Measurements from ENCODE around the gene MCTP1. TPM values are rescaled to one million over a fixed set of nuclear protein-coding genes. Genes with fewer than 3 reads are reported as not detected.
"Not testable (repeated sequence)": the region's sequence is repeated elsewhere in the genome, so short reads cannot be mapped to it uniquely, and the experiment has no call there.

Gene MCTP1
- total and polyA plus RNA-seq, 8 donors, result 4.4 to 55.1 (median 5.9) TPM

GRCh38 chr5:95149387-95149786 is 135.5 kb downstream of the MCTP1 start:
- no peaks in the 10 kb centered on the region for H3K36me3 ChIP-seq
- H3K4me3 ChIP-seq, result no peak overlapping the region
- intact Hi-C loops (cut with DNase I), result no loop called here
- DNase-seq (no peak), ATAC-seq (no peak)
- H3K4me1 ChIP-seq, result no peaks in the 10 kb centered on the region
- peaks cover 0 to 14% of the 10 kb centered on the region in 2 donors for H3K9me3 ChIP-seq
- H3K27ac ChIP-seq, result no peak overlapping the region
- H3K27me3 ChIP-seq, result no peaks in the 10 kb centered on the region
- TF ChIP-seq CTCF (IDR thresholded peaks at IDR 0.05), result no peak

GRCh38 chr5:95148453-95148852 is 136.4 kb downstream of the MCTP1 start:
- H3K27ac ChIP-seq, result no peak overlapping the region
- H3K4me1 ChIP-seq, result no peaks in the 10 kb centered on the region
- no peak for TF ChIP-seq CTCF (IDR thresholded peaks at IDR 0.05)
- no peaks in the 10 kb centered on the region for H3K27me3 ChIP-seq
- intact Hi-C loops (cut with DNase I), result no loop called here
- ATAC-seq, result no peak
- peaks cover 0 to 14% of the 10 kb centered on the region in 2 donors for H3K9me3 ChIP-seq
- no peak for DNase-seq
- H3K36me3 ChIP-seq, result no peaks in the 10 kb centered on the region
- H3K4me3 ChIP-seq, result no peak overlapping the region

- H3K27ac ChIP-seq; DNase-seq; H3K4me3 ChIP-seq; H3K36me3 ChIP-seq; H3K27me3 ChIP-seq; ATAC-seq; intact Hi-C loops (cut with DNase I); H3K4me1 ChIP-seq: not testable (repeated sequence)
- peaks cover 0 to 14% of the 10 kb centered on the region in 2 donors for H3K9me3 ChIP-seq
Observed at GRCh38 chr5:95143858-95144257, 141.0 kb downstream of the MCTP1 start.

GRCh38 chr5:95142145-95142544 is 142.7 kb downstream of the MCTP1 start:
- no peak for TF ChIP-seq CTCF (IDR thresholded peaks at IDR 0.05)
- Histone ChIP-seq H3K36me3 (no peaks in the 10 kb centered on the region), H3K4me3 (no peak overlapping the region), H3K4me1 (no peaks in the 10 kb centered on the region), H3K27ac (no peak overlapping the region), H3K9me3 (peaks cover 0 to 6% of the 10 kb centered on the region in 2 donors), H3K27me3 (no peaks in the 10 kb centered on the region)
- DNase-seq (no peak), ATAC-seq (no peak)
- intact Hi-C loops (cut with DNase I), result no loop called here

- Histone ChIP-seq H3K36me3 (no peaks in the 10 kb centered on the region), H3K4me1 (no peaks in the 10 kb centered on the region), H3K27me3 (no peaks in the 10 kb centered on the region), H3K27ac (no peak overlapping the region), H3K4me3 (no peak overlapping the region), H3K9me3 (peaks cover 0 to 4% of the 10 kb centered on the region in 2 donors)
- TF ChIP-seq CTCF (IDR thresholded peaks at IDR 0.05), result no peak
- ATAC-seq (no peak), DNase-seq (no peak)
- intact Hi-C loops (cut with DNase I), result no loop called here
Observed at GRCh38 chr5:95141141-95141540, 143.8 kb downstream of the MCTP1 start.

- no peak for TF ChIP-seq CTCF (IDR thresholded peaks at IDR 0.05)
- DNase-seq, result no peak
- intact Hi-C loops (cut with DNase I), result no loop called here
- no peaks in the 10 kb centered on the region for H3K9me3 ChIP-seq
- no peaks in the 10 kb centered on the region for H3K36me3 ChIP-seq
- no peak overlapping the region for H3K4me3 ChIP-seq
- ATAC-seq, result peak; percentile 39
- H3K4me1 ChIP-seq, result no peaks in the 10 kb centered on the region
- H3K27ac ChIP-seq, result no peak overlapping the region
- H3K27me3 ChIP-seq, result no peaks in the 10 kb centered on the region
Observed at GRCh38 chr5:95134326-95134725, 150.6 kb downstream of the MCTP1 start.
